C4-2B (cell line): ENCODE results near the gene TRPM5.

Experiments
- CTCF ChIP-seq: fragments of 450-650 bp; conservative IDR thresholded peaks from 2 replicates; pipeline ENCODE4 v1.5.1; 2017; ENCODE audit warnings: mild to moderate bottlenecking
- ZFX ChIP-seq: fragments of 450-650 bp; IDR thresholded peaks from 2 replicates; pipeline ENCODE4 v1.6.1; 2017

- TF ChIP-seq CTCF (no peak), ZFX (no peak)
Measured at GRCh38 chr11:2471048-2471803, 26.9 kb upstream of the TRPM5 start.
